GM13976 (cell line): ENCODE measurements around the gene GET4.

Source experiments
- DNase-seq: peaks from one replicate; pipeline ENCODE4 v3.0.0; 2012; ENCODE audit warnings: low spot score
- CTCF ChIP-seq: IDR thresholded peaks from 2 replicates; pipeline ENCODE4 v1.5.1; 2012; ENCODE audit warnings: borderline replicate concordance, mild to moderate bottlenecking; ENCODE audit not compliant: insufficient read depth; ENCODE audit errors: extremely low read depth, missing control alignments, control extremely low read depth
- in situ Hi-C: fragments of 300-500 bp; cut with MboI; formaldehyde crosslinking; loops from one replicate; pipeline ENCODE4 v1.12.0; 2022; ENCODE audit warnings: low sequenced_read_pairs, mixed read lengths, inconsistent platforms; ENCODE audit not compliant: unreplicated experiment

GET4 gene

GRCh38 chr7:916291-916941, 40.1 kb downstream of the GET4 start:
- in situ Hi-C loops, result no loop called here
- DNase-seq, result no peak
- TF ChIP-seq CTCF, result no peak

- TF ChIP-seq CTCF, result no peak
- DNase-seq, result no peak
- in situ Hi-C loops, result no loop called here
Observed at GRCh38 chr7:917255-918117, 41.1 kb downstream of the GET4 start.

- DNase-seq, result no peak
- no peak for TF ChIP-seq CTCF
- in situ Hi-C loops, result no loop called here
Observed at GRCh38 chr7:918118-918425, 41.7 kb downstream of the GET4 start.

- in situ Hi-C loops, result no loop called here
- TF ChIP-seq CTCF, result no peak
- no peak for DNase-seq
Observed at GRCh38 chr7:918441-919113, 42.2 kb downstream of the GET4 start.

GRCh38 chr7:919114-919442, 42.7 kb downstream of the GET4 start:
- in situ Hi-C loops, result no loop called here
- DNase-seq, result no peak

More at GRCh38 chr7:919114-919442, 42.7 kb downstream of the GET4 start:
- TF ChIP-seq CTCF, result no peak
